ENCODE results near the gene ARFRP1.
A peak's percentile ranks its signal among the peaks of the same experiment; 100 is the strongest.

ARFRP1 gene

DNA sequence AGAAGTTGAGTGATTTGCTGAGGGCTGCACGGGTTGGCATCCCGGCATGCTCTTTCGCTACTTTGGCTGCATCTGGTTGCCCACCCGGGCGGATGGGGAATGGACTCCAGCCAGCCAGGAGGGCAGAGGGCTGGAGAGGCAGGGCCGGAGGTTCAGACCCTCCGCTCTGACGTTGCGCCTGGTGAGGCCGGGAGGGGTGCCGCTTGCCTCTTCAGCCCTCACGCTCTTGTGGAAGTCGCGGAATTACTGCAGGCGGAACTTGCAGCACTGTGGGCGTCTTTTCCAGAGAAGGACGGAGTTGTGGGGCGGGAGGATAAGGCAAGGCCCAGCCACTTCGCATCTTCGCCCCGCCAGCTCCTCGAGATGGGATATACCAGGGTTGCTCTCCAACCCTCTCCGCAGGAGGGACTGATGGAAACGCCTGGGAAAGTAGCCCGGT lies 49.0 kb downstream of the ARFRP1 start:
- peak overlapping the region; percentile 86 for H3K4me3 ChIP-seq (ENCODE audit: control insufficient read depth, low read depth, low read length)
- peak; percentile 45 for DNase-seq (ENCODE audit: low read depth)

GRCh38 chr20:63657937-63658748 lies 49.6 kb downstream of the ARFRP1 start, which contains the start of gene RTEL1:
TSS of gene RTEL1 (plus strand) at chr20:63658312. CDS start at chr20:63659403, 1,091 bp downstream.
- H3K4me3 ChIP-seq (ENCODE audit: control insufficient read depth, low read depth, low read length): peak within 1 kb of the TSS; percentile 86
- DNase-seq (ENCODE audit: low read depth): peak; percentile 90
- TF ChIP-seq, protein P1, sequence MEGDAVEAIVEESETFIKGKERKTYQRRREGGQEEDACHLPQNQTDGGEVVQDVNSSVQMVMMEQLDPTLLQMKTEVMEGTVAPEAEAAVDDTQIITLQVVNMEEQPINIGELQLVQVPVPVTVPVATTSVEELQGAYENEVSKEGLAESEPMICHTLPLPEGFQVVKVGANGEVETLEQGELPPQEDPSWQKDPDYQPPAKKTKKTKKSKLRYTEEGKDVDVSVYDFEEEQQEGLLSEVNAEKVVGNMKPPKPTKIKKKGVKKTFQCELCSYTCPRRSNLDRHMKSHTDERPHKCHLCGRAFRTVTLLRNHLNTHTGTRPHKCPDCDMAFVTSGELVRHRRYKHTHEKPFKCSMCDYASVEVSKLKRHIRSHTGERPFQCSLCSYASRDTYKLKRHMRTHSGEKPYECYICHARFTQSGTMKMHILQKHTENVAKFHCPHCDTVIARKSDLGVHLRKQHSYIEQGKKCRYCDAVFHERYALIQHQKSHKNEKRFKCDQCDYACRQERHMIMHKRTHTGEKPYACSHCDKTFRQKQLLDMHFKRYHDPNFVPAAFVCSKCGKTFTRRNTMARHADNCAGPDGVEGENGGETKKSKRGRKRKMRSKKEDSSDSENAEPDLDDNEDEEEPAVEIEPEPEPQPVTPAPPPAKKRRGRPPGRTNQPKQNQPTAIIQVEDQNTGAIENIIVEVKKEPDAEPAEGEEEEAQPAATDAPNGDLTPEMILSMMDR (conservative IDR thresholded peaks at IDR 0.05; ENCODE audit: control insufficient read depth, insufficient read depth, low read depth, low read length): no peak

More for the DNA sequence above, 49.0 kb downstream of the ARFRP1 start:
- TF ChIP-seq, protein P1 (conservative IDR thresholded peaks at IDR 0.05; ENCODE audit: control insufficient read depth, insufficient read depth, low read depth, low read length): no peak

DNA sequence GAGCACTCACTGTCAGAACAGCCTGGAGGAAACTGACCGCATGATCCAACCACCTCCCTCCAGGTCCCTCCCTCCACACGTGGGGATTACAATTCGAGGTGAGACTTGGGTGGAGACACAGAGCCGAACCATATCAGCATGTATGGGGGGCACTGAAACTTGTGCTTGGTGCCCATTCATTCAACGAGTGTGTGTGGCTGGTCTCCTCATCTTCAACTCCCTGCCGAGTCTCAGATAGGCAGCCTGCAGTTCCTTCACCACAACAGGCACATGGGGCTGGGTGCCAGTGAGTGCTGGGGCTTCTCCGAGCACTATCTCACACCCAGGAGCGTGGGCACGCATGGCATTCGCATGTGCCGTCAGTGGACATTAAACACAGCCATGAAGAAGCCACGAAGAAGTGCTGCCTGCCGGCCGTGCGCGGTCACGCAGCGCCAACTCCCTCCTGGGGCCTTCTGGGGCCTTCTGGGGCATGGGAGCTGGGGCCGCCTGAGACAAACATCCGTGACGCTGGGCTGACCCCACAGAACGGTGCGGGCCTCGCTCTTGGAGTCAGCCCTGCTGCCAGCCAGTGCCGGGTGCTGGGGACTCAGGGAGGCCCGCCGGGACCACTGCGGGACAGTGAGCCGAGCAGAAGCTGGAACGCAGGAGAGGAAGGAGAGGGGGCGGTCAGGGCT lies 50.4 kb downstream of the ARFRP1 start:
- H3K4me3 ChIP-seq (ENCODE audit: control insufficient read depth, low read depth, low read length): peak overlapping the region; percentile 86
- DNase-seq (ENCODE audit: low read depth): peak; percentile 20

GRCh38 chr20:63656451-63656850 lies 51.3 kb downstream of the ARFRP1 start:
- DNase-seq (ENCODE audit: low read depth): no peak
- H3K4me3 ChIP-seq (ENCODE audit: control insufficient read depth, low read depth, low read length): no peak overlapping the region

More for the DNA sequence above, 50.4 kb downstream of the ARFRP1 start:
- TF ChIP-seq, protein P1 (conservative IDR thresholded peaks at IDR 0.05; ENCODE audit: control insufficient read depth, insufficient read depth, low read depth, low read length): no peak

DNA sequence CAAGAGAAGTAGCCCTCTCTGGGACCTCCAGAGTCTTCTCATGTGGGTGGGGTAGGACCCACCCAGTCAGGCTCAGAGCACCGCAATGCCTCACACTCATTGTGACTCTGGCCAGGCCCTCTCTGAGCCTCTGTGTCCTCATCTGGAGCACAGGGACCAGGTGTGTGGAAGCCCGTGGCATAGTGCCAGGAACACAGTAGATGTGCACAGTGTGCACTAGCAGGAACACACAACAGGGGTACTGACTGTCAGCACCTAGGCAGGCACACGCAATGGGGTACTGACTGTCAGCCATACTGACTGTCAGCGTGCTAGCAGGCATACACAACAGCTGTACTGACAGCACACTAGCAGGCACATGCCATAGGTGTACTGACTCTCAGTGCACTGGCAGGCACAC lies 52.5 kb downstream of the ARFRP1 start:
- TF ChIP-seq, protein P1 (conservative IDR thresholded peaks at IDR 0.05; ENCODE audit: control insufficient read depth, insufficient read depth, low read depth, low read length): no peak
- DNase-seq (ENCODE audit: low read depth): no peak
- no peak overlapping the region for H3K4me3 ChIP-seq (ENCODE audit: control insufficient read depth, low read depth, low read length)

More at GRCh38 chr20:63656451-63656850, 51.3 kb downstream of the ARFRP1 start:
- TF ChIP-seq, protein P1 (conservative IDR thresholded peaks at IDR 0.05; ENCODE audit: control insufficient read depth, insufficient read depth, low read depth, low read length): no peak

GRCh38 chr20:63653974-63654668 lies 53.7 kb downstream of the ARFRP1 start:
- DNase-seq (ENCODE audit: low read depth): no peak
- no peak overlapping the region for H3K4me3 ChIP-seq (ENCODE audit: control insufficient read depth, low read depth, low read length)

More at GRCh38 chr20:63653974-63654668, 53.7 kb downstream of the ARFRP1 start:
- TF ChIP-seq, protein P1 (conservative IDR thresholded peaks at IDR 0.05; ENCODE audit: control insufficient read depth, insufficient read depth, low read depth, low read length): no peak

All from fibroblast of mammary gland (primary cell).